Activated CD4-positive, alpha-beta T cell treated with anti-CD3 and anti-CD28 coated beads, Interleukin-2, amount 10 ng/mL, durations not matched to agents 24 days and 14 days (primary cell): ENCODE data around the gene TNFAIP1. TPM values are rescaled to one million over a fixed set of nuclear protein-coding genes. Genes with fewer than 3 reads are reported as not detected.
"Not testable (repeated sequence)": the region's sequence is repeated elsewhere in the genome, so short reads cannot be mapped to it uniquely, and the experiment has no call there.

Experiments used
- DNase-seq: peaks from one replicate; pipeline ENCODE4 v3.0.0; 2022
- H3K27ac Mint-ChIP-seq: one replicate; pipeline ENCODE4 v1.8.0; 2022; ENCODE audit warnings: mild to moderate bottlenecking, mixed read lengths
- H3K27me3 Mint-ChIP-seq: one replicate; pipeline ENCODE4 v1.8.0; 2022; ENCODE audit warnings: mixed read lengths
- H3K36me3 Mint-ChIP-seq: one replicate; pipeline ENCODE4 v1.8.0; 2022; ENCODE audit warnings: low read depth, mild to moderate bottlenecking, mixed read lengths
- H3K4me1 Mint-ChIP-seq: one replicate; pipeline ENCODE4 v1.8.0; 2021; ENCODE audit warnings: mixed read lengths
- H3K4me3 Mint-ChIP-seq: one replicate; pipeline ENCODE4 v1.8.0; 2022; ENCODE audit warnings: mild to moderate bottlenecking, moderate library complexity, mixed read lengths
- H3K9me3 Mint-ChIP-seq: one replicate; pipeline ENCODE4 v1.8.0; 2021; ENCODE audit warnings: mixed read lengths
- intact Hi-C: fragments of 100-400 bp; cut with micrococcal nuclease; formaldehyde crosslinking; loops from one replicate; pipeline ENCODE4 v1.15.1; 2023
- total RNA-seq: library from RNA; stranded (reverse); gene quantifications from 2 replicates; pipeline ENCODE4 v1.2.3, GENCODE V29; 2022

Gene TNFAIP1
- total RNA-seq = 30.8 and 32.7 TPM in 2 replicates

DNA sequence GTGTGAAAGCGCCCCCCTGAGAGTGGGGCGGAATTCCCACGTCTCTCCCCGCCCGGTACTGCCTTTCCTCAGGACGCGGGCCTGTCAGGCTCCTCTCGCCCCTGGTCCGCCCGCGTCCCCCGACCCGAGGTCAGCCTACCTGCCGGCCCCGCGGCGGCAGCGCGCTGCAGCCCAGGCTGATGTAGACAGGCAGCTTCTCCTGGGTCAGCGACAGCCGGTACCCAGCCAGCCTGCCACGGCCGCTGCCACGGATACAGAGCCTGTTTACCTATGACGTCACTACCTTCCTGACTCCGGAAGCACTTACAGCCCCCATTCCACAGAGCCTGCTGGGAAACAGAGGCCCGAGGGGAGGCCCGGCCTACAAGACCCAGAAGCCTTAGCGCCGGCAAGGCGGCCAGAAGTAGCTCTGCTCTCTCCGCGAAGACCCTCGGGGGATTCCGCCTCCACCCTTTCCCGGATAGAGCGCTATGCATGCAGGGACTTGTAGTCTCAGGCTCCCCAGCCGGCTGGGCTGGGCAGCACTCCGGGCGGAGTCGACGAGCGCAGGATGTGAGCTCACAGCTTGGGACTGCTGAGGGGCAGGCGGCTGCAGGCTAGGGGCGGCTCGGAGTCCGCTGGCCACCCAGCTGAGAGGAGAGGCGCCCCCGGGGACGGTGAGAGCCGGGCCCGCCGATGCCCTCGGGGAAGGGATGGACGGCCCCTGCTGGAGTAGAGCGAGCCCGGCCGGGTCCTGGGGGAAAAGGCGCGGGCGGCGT is at the start of gene TNFAIP1, which contains the start of gene IFT20:
Gene TNFAIP1, plus strand, starts transcription at position 561 of the 758 bp plus-strand sequence. CDS start 3,761 bp downstream, outside the sequence.
Gene IFT20, minus strand, starts transcription at position 272 of the 758 bp plus-strand sequence. CDS start 3,487 bp downstream, outside the sequence.
- H3K4me3 Mint-ChIP-seq = peak within 1 kb of the TSS; percentile 97
- intact Hi-C loops = loop anchor here (1.0 kb wide), 4 partner anchors 16 to 294 kb away; partner anchors contain the start of genes POLDIP2, SARM1 and TMEM97
- H3K36me3 Mint-ChIP-seq = peaks cover 14% of the 10 kb centered on the region
- DNase-seq = peak; percentile 99
- H3K27ac Mint-ChIP-seq = peak within 1 kb of the TSS; percentile 96
- H3K4me1 Mint-ChIP-seq = peaks cover 34% of the 10 kb centered on the region
- no peaks in the 10 kb centered on the region for H3K9me3 Mint-ChIP-seq
- no peaks in the 10 kb centered on the region for H3K27me3 Mint-ChIP-seq

GRCh38 chr17:28285965-28286364 is 49.6 kb upstream of the TNFAIP1 start:
- Mint-ChIP-seq H3K4me3 (no peak overlapping the region), H3K27me3 (peaks cover 26% of the 10 kb centered on the region), H3K9me3 (no peaks in the 10 kb centered on the region), H3K4me1 (no peaks in the 10 kb centered on the region), H3K36me3 (no peaks in the 10 kb centered on the region), H3K27ac (no peak overlapping the region)
- intact Hi-C loops = no loop called here
- no peak for DNase-seq

DNA sequence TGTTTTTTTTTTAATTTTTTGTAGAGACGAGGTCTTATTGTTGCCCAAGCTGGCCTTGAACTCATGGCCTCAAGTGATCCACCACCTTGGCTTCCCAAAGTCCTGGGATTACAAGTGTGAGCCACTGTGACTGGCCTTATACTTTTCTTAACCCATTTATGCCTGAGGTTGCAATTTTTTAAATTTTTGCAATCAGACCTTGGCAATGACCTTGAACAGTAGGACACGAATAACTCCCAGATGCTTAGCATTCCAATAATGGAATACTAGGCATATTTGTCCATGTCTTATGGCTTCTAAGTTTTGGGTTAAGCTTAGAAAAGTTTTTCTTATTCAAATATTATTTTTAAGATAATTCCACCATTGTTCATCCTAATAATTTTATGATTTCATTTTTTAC is 44.9 kb upstream of the TNFAIP1 start:
- Mint-ChIP-seq H3K9me3 (no peaks in the 10 kb centered on the region), H3K27ac (no peak overlapping the region), H3K4me3 (no peak overlapping the region), H3K27me3 (peaks cover 25% of the 10 kb centered on the region), H3K36me3 (no peaks in the 10 kb centered on the region), H3K4me1 (peaks cover 3% of the 10 kb centered on the region)
- DNase-seq = no peak
- intact Hi-C loops = no loop called here

- Mint-ChIP-seq H3K27me3 (peaks cover 23% of the 10 kb centered on the region), H3K36me3 (no peaks in the 10 kb centered on the region), H3K4me3 (no peak overlapping the region), H3K27ac (no peak overlapping the region), H3K9me3 (no peaks in the 10 kb centered on the region), H3K4me1 (peaks cover 13% of the 10 kb centered on the region)
- intact Hi-C loops = no loop called here
- no peak for DNase-seq
Observed at GRCh38 chr17:28291780-28292330, 43.7 kb upstream of the TNFAIP1 start.

DNA sequence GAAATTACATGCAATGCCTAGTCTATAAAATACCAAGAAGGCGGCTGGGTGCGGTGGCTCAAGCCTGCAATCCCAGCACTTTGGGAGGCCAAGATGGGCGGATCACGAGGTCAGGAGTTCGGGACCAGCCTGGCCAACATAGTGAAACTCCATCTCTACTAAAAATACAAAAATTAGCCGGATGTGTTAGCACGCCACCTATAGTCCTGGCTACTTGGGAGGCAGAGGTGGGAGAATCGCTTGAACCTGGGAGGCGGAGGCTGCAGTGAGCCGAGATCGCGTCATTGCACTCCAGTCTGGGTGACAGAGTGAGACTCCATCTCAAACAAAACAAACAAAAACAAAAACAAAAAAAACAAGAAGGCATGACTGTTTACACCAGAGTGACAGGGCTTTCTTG is 42.7 kb upstream of the TNFAIP1 start:
- H3K4me3 Mint-ChIP-seq, H3K36me3 Mint-ChIP-seq, intact Hi-C loops, DNase-seq, H3K27ac Mint-ChIP-seq, H3K9me3 Mint-ChIP-seq: not testable (repeated sequence)
- peaks cover 23% of the 10 kb centered on the region for H3K27me3 Mint-ChIP-seq
- peaks cover 13% of the 10 kb centered on the region for H3K4me1 Mint-ChIP-seq

DNA sequence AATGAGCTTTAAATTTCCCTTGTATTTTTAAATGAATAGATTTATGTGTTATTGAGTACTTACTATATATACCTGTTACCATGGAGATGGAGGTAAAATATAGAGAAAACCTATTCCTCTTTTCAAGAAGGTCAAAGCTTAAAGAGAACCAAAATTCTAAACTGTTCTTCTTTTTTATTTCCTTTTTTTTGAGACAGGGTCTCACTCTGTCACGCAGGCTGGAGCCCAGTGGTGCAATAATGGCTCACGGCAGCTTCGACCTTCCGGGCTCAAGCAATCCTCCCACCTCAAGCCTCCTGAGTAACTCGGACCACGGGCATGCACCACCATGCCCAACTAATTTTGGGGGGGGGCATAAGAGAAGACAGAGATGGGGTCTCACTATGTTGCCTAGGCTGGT is 41.6 kb upstream of the TNFAIP1 start:
- intact Hi-C loops = loop anchor here (2.0 kb wide), 1 partner anchor 15 kb away; no protein-coding TSS in a partner anchor
- H3K27ac Mint-ChIP-seq = no peak overlapping the region
- peaks cover 13% of the 10 kb centered on the region for H3K4me1 Mint-ChIP-seq
- H3K36me3 Mint-ChIP-seq = no peaks in the 10 kb centered on the region
- no peaks in the 10 kb centered on the region for H3K9me3 Mint-ChIP-seq
- no peak for DNase-seq
- H3K4me3 Mint-ChIP-seq = no peak overlapping the region
- H3K27me3 Mint-ChIP-seq = peaks cover 25% of the 10 kb centered on the region

- Mint-ChIP-seq H3K27ac (peak overlapping the region; percentile 83), H3K27me3 (peaks cover 23% of the 10 kb centered on the region), H3K4me3 (peak overlapping the region; percentile 13), H3K4me1 (peaks cover 13% of the 10 kb centered on the region), H3K36me3 (no peaks in the 10 kb centered on the region), H3K9me3 (no peaks in the 10 kb centered on the region)
- intact Hi-C loops = loop anchor here (2.0 kb wide), 1 partner anchor 17 kb away; no protein-coding TSS in a partner anchor
- no peak for DNase-seq
Observed at GRCh38 chr17:28295677-28296578, 39.6 kb upstream of the TNFAIP1 start.

GRCh38 chr17:28298449-28298848 is 37.1 kb upstream of the TNFAIP1 start:
- Mint-ChIP-seq H3K27me3 (peaks cover 8% of the 10 kb centered on the region), H3K9me3 (no peaks in the 10 kb centered on the region), H3K36me3 (no peaks in the 10 kb centered on the region), H3K4me1 (peaks cover 13% of the 10 kb centered on the region), H3K4me3 (no peak overlapping the region), H3K27ac (no peak overlapping the region)
- no peak for DNase-seq
- intact Hi-C loops = no loop called here

DNA sequence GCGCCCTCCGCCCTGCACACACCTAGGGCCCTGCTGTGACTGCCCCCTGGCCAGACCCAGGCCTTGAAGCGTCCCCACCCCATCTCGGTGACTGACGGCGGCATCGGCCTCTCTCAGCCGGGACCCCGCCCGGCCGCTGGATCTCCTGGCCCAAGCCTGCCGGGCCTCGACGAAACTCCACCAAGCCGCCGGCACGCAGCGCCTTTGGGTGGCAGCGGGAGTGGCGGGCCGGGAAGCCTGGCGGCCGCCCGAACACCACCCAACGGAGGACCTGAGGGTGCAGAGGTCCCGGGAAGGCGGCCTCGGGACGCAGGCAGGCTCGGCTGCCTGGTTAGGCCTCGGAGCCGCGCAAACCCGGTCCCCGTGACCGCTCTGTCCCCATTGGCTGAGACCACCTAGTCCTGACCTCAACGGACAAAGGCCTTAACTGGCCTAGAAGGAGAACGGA is 28.6 kb upstream of the TNFAIP1 start:
- H3K36me3 Mint-ChIP-seq = no peaks in the 10 kb centered on the region
- intact Hi-C loops = no loop called here
- no peak for DNase-seq
- peaks cover 31% of the 10 kb centered on the region for H3K27me3 Mint-ChIP-seq
- no peak overlapping the region for H3K4me3 Mint-ChIP-seq
- H3K4me1 Mint-ChIP-seq = no peaks in the 10 kb centered on the region
- no peaks in the 10 kb centered on the region for H3K9me3 Mint-ChIP-seq
- H3K27ac Mint-ChIP-seq = no peak overlapping the region

- H3K36me3 Mint-ChIP-seq = no peaks in the 10 kb centered on the region
- H3K4me1 Mint-ChIP-seq = peaks cover 9% of the 10 kb centered on the region
- intact Hi-C loops = no loop called here
- DNase-seq = no peak
- H3K27me3 Mint-ChIP-seq = peaks cover 13% of the 10 kb centered on the region
- no peak overlapping the region for H3K27ac Mint-ChIP-seq
- H3K9me3 Mint-ChIP-seq = no peaks in the 10 kb centered on the region
- no peak overlapping the region for H3K4me3 Mint-ChIP-seq
Observed at GRCh38 chr17:28313841-28314240, 21.7 kb upstream of the TNFAIP1 start.

- H3K4me1 Mint-ChIP-seq = peaks cover 20% of the 10 kb centered on the region
- DNase-seq = no peak
- H3K4me3 Mint-ChIP-seq = no peak overlapping the region
- H3K36me3 Mint-ChIP-seq = peaks cover 10% of the 10 kb centered on the region
- peaks cover 11% of the 10 kb centered on the region for H3K27me3 Mint-ChIP-seq
- H3K27ac Mint-ChIP-seq = no peak overlapping the region
- intact Hi-C loops = loop anchor here (5.0 kb wide), 1 partner anchor 509 kb away; no protein-coding TSS in a partner anchor
- no peaks in the 10 kb centered on the region for H3K9me3 Mint-ChIP-seq
Observed at GRCh38 chr17:28315846-28316705, 19.5 kb upstream of the TNFAIP1 start.

DNA sequence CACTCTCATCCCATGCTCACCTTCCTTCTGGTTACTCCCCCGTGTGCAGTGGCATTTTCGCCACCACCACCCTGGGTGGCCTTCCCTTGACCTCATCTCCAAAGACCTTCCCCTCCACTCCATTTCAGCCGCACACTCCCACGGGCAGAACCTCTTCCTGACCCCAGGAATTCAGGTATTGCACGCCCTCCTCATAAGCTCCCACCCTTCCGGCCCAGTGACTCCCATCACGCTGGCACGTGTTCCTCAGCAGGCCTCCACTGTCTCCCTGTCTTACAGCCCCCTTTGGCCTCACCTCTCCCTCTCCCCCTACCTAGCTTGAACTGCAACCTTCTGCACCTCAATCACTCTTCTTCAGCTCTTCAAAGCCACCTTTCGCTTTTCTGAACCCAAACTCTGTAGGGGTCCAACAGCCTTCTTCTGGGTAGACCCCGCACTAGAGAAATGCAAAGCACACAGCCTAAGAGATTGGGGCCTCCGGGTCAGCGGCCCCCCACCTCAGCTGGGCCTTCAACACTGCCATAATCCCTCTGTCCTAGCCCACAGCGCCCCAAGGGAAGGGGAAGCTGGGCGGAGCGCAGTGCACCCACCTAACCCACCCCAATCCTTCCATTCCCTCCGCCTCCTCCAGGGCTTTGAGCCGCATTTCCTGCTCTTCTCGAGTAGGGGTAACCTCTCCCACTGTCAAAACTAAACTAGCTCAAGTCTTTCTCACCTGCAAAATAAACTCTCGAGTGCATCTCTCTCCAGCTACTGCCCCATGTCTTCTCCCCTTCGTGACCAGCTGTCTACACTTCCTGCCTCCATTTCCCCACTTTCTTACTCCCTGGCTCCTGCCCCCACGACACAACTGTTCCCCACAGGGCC is 18.2 kb upstream of the TNFAIP1 start:
- H3K4me1 Mint-ChIP-seq = peaks cover 29% of the 10 kb centered on the region
- H3K4me3 Mint-ChIP-seq = peak overlapping the region; percentile 97
- no peaks in the 10 kb centered on the region for H3K9me3 Mint-ChIP-seq
- intact Hi-C loops = loop anchor here (5.0 kb wide), 1 partner anchor 510 kb away; no protein-coding TSS in a partner anchor
- H3K27me3 Mint-ChIP-seq = peaks cover 11% of the 10 kb centered on the region
- H3K27ac Mint-ChIP-seq = peak overlapping the region; percentile 96
- no peak for DNase-seq
- H3K36me3 Mint-ChIP-seq = peaks cover 10% of the 10 kb centered on the region
